OCI-LY3 (cell line): Measurements from ENCODE around the gene RDH13.

ENCODE experiments used
- EZH2phosphoT487 ChIP-seq: fragments of 200-600 bp; shearing (Covaris generic); IDR thresholded peaks from 2 replicates; pipeline ENCODE4 v1.6.1; 2018; ENCODE audit warnings: antibody characterized with exemption, mixed run types, low read depth
- TF ChIP-seq, protein P1 (sequence below): fragments of 200-600, 300-600 bp; sonication (generic); IDR thresholded peaks from 2 replicates; pipeline ENCODE4 v1.5.1; 2014; ENCODE audit warnings: antibody characterized with exemption, low read length, low read depth

DNA sequence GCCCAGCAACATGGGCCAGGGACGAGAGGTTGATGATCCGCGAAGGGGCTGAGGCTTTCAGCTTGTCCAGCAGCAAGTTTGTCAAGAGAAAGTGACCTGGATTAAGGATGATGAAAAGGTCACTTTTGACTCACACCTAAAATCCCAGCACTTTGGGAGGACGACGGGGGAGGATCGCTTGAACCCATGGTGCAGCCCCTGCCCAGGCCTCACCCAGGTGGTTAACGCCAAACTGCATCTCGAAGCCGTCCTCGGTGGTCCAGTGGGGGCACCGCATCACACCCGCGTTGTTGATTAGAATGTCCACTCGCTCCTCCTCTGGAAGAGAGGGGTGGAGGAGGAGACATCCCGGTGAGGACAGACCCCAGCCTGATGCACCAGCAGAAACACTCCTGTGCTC lies 14.5 kb downstream of the RDH13 start:
- TF ChIP-seq, protein P1, sequence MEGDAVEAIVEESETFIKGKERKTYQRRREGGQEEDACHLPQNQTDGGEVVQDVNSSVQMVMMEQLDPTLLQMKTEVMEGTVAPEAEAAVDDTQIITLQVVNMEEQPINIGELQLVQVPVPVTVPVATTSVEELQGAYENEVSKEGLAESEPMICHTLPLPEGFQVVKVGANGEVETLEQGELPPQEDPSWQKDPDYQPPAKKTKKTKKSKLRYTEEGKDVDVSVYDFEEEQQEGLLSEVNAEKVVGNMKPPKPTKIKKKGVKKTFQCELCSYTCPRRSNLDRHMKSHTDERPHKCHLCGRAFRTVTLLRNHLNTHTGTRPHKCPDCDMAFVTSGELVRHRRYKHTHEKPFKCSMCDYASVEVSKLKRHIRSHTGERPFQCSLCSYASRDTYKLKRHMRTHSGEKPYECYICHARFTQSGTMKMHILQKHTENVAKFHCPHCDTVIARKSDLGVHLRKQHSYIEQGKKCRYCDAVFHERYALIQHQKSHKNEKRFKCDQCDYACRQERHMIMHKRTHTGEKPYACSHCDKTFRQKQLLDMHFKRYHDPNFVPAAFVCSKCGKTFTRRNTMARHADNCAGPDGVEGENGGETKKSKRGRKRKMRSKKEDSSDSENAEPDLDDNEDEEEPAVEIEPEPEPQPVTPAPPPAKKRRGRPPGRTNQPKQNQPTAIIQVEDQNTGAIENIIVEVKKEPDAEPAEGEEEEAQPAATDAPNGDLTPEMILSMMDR, result no peak
- TF ChIP-seq EZH2phosphoT487, result no peak
